GM10847 (cell line): ENCODE results near the gene IFITM1.

Experiments
- POLR2A ChIP-seq: IDR thresholded peaks from 2 replicates; pipeline ENCODE4 v1.6.1; 2011; ENCODE audit not compliant: insufficient read length; ENCODE audit errors: extremely low read depth

The IFITM1 gene

DNA sequence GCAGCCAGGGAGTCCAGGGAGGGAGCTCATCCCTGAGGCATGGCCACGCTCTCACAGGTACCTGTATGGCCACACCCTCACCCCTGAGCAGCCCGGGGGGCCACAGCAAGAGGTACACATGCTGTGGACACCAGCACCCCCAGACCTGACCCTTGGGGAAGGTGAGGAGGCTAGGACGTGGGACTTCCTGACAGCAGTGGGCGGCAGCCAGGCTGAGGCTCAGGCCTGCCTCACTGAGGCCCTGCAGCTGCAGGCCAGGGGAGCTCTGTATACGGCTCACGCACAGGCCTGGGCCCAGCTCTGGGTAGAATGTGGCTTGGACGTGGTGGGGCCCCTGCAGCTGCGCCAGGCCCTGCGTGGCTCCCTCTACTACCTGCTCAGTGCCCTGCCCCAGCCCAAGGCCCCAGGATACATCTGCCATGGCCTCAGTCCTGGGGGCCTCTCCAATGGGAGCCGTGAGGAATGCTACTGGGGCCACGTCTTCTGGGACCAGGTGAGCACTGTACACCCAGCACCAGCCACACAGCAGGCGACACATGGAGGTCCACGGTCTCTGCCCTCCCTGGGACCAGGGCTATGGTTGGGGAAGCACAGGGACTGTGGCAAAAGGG is 23.1 kb upstream of the IFITM1 start:
- no peak for TF ChIP-seq POLR2A

GRCh38 chr11:291281-292210 is 22.3 kb upstream of the IFITM1 start:
- no peak for TF ChIP-seq POLR2A

GRCh38 chr11:292211-293121 is 21.4 kb upstream of the IFITM1 start:
- TF ChIP-seq POLR2A, result no peak

DNA sequence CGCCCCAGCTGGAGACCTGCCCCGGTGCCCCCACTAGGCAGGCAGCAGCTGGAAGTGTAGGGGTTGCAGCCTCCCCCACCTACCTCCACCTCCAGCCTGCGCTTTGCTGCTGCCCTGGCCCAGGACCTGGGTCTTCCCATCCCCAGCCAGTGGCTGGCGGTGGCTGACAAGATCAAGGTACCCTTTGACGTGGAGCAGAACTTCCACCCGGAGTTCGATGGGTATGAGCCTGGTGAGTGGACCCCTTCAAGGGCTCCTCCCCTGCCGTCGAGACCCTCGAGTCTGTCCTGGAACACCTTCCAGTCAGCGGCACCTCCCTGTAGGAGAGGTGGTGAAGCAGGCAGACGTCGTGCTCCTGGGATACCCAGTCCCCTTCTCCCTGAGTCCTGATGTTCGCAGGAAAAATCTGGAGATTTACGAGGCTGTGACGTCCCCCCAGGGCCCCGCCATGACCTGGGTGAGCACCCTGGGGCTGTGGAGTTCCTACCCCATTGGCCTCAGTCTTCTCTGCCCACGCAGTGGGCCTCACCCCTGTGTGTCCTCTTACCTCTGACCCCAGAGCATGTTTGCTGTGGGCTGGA is 20.5 kb upstream of the IFITM1 start:
- TF ChIP-seq POLR2A, result no peak

- no peak for TF ChIP-seq POLR2A
These were observed 19.8 kb upstream of the IFITM1 start for GRCh38 chr11:293852-294661.

DNA sequence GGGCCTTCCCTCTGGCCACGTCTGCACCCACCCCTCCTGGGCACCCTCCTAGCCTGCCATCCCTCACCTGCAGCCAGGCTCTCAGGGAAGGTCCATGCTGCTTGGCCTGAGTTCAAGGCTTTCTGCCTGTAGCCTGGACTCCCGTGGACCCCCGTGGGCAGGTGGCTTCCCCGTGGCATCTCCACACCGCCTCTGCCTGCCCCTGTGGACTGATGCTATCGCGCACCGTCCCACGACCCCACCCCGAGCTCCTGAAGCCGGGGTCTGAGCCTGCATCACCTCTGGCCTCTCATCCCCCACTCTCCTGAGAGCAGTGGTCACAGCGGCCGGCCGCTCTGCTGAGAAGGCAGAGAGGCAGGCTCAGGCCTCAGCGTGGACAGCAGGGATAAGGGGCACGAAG is 19.1 kb upstream of the IFITM1 start:
- TF ChIP-seq POLR2A, result no peak

- TF ChIP-seq POLR2A, result no peak
These were observed 18.3 kb upstream of the IFITM1 start for GRCh38 chr11:295351-296170.

GRCh38 chr11:296171-297050 is 17.4 kb upstream of the IFITM1 start:
- TF ChIP-seq POLR2A, result no peak

DNA sequence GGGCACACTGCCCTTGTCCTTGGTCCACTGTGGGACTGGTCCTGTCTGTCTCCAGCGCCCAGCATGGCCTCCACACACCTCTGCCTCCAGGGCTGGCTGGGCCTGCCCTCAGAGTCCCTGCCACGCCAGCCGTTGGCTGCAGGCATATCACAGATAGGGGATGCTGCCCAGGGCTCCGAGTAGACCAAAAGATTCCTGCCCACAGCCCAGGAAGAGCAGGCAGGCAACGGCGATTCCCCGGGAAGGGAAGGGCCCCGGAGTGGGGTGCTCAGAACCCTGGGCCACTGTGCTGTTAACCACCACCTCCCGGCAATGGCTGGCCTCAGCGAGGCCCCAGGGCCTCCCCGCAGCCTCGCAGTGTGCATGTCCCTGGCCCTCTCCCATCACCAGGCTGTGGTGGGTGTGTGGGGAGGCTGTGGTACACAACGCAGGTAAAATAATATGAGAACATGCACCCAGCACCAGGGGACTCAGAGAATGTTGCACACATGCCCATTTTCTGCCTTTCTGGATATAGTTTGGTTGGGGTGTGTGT is 16.7 kb upstream of the IFITM1 start:
- TF ChIP-seq POLR2A, result no peak

GRCh38 chr11:297586-298405 is 16.0 kb upstream of the IFITM1 start:
- no peak for TF ChIP-seq POLR2A

GRCh38 chr11:298406-299065 is 15.3 kb upstream of the IFITM1 start:
- TF ChIP-seq POLR2A, result no peak
